ENCODE measurements around the gene CCDC87.

DNA sequence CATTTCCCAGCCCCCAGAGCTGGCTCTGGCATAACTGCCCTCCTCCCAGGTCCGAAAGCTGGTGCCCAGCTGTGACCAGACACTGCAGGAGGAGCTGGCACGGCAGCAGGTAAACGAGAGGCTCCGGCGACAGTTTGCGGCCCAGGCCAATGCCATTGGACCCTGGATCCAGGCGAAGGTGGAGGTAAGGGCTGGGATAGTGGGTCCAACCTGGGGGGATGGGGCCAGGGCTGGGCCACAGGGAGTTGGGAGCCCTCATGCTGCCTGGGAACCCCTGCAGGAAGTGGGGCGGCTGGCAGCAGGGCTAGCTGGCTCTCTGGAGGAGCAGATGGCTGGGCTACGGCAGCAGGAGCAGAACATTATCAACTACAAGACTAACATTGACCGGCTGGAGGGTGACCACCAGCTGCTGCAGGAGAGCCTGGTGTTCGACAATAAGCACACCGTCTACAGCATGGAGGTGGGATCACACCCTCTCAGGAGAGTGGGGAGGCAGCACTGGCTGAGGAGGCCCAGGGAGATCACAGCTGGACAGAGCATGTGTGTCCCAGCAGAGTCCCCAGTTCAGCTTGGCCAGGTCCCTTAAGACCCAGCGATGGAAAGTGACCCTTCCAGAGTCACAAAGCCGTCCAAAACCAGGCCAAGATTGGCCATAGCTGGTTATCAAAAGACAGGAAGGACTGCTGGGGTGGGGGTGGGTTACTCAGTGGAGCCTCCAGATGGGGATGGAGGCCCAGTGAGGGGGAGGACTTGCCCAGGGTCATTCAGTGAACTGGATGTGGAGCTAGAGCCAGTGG, 31.5 kb downstream of the CCDC87 start:
- TF ChIP-seq, protein P1, sequence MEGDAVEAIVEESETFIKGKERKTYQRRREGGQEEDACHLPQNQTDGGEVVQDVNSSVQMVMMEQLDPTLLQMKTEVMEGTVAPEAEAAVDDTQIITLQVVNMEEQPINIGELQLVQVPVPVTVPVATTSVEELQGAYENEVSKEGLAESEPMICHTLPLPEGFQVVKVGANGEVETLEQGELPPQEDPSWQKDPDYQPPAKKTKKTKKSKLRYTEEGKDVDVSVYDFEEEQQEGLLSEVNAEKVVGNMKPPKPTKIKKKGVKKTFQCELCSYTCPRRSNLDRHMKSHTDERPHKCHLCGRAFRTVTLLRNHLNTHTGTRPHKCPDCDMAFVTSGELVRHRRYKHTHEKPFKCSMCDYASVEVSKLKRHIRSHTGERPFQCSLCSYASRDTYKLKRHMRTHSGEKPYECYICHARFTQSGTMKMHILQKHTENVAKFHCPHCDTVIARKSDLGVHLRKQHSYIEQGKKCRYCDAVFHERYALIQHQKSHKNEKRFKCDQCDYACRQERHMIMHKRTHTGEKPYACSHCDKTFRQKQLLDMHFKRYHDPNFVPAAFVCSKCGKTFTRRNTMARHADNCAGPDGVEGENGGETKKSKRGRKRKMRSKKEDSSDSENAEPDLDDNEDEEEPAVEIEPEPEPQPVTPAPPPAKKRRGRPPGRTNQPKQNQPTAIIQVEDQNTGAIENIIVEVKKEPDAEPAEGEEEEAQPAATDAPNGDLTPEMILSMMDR (IDR thresholded peaks at IDR 0.05): no peak
- TF ChIP-seq POLR2A (IDR thresholded peaks at IDR 0.05): no peak
